GM19023 (cell line): ENCODE measurements around the gene TMEM51.
"Not testable (repeated sequence)": the region's sequence is repeated elsewhere in the genome, so short reads cannot be mapped to it uniquely, and the experiment has no call there.

Experiments
- ATAC-seq: cut with Tn5 transposase; IDR thresholded peaks from one replicate; pipeline ENCODE4 v1.9.1; 2021; ENCODE audit warnings: mild to moderate bottlenecking, moderate library complexity; ENCODE audit not compliant: unreplicated experiment

Gene TMEM51

DNA sequence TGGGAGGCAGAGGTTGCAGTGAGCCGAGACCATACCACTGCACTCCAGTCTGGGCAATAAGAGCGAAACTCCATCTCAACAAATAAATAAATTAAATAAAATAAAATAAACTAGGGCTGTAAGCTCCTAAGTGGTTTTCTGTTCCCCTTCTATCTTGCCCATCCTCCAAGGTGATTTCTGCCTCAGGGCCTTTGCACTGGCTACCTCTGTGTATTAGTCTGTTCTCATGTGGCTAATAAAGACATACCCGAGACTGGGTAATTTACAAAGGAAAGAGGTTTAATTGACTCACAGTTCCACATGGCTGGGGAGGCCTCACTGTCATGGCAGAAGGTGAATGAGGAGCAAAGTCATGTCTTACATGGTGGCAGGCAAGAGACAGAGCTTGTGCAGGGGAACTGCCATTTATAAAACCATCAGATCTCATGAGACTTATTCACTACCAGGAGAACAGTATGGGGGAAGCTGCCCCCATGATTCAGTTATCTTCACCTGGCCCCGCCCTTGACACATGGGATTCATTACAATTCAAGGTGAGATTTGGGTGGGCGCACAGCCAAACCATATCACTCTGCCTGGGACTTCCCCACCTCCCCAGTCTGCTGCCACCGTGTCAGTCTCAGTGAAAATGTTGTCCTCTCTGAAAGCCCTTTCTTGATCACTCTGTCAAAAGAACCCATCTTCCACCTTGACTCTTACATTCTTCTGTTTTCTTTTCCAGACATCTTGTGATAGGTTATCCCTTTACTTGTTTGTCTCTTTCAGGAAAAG lies 22.0 kb downstream of the TMEM51 start:
- not testable (repeated sequence) for ATAC-seq

DNA sequence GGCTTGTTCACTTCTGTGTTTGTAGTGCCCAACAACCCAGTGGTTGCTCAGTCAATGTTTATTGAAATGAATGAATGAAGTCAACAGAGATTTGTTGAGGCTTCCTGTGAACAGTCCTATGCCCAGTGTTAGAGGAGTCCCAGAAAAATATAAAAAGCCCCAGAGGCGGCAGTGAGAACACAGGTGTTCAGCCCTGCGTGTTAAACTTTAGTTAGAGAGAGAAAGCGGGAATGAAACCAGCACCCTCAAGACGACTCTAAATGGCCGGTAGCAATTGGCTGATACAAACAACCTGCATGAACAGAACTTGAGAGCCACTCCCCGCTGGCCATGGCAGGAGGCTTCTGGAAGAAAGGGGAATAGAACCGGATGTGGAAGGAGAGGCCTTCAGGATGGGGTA lies 22.6 kb downstream of the TMEM51 start:
- ATAC-seq = no peak

DNA sequence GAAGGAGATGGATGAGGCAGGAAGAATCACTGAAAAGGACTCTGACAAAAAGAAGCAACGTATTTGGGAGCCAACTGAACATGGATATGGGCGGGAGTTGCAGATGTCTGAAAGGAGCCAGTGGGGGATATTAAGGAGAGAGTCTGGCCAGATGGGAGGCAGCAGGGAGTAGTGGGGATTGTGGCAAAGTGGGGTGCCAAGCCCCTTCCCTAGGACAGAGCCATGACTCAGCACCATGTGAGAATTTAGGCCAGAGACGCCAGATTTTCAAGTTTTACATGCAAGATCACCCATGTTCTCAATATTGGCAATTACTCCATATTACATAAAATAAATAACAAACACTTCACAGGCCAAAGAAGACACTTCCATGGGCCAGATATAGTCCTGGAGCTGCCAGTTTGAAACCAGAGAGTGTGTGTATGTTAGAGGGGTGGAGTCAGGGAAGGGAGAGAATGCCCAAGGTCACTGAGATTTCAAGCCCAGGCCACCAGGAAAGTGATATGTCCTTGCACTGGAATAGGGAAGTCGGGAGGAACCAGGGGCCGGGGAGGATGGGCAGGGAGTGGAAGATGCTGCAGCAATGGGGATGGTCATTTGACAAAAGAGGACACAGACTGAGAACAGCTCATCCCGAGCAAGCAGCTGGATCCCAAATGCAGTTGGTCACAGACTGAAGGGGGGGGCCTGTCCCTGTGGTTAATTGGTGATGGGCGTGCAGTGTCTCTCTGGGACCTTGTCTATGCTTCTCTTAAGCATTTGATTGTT lies 23.5 kb downstream of the TMEM51 start:
- ATAC-seq = no peak

- no peak for ATAC-seq
Observed at GRCh38 chr1:15177710-15178166, 24.2 kb downstream of the TMEM51 start.

- no peak for ATAC-seq
Observed at GRCh38 chr1:15178571-15179484, 25.3 kb downstream of the TMEM51 start.

DNA sequence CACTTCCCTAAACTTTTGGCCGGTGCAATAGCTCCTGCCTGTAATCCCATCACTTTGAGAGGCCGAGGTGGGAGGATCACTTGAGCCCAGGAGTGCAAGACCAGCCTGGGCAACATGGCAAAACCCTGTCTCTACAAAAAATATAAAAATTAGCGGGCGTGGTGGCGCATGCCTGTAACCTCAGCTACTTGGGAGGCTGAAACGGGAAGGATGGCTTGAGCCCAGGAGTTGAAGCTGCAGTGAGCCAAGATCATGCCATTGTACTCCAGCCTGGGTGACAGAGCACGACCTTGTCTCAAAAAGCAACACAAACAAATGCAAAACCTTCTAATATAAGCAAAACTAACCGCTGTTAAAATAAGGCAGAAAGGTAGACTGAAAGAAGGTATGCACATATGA lies 25.9 kb downstream of the TMEM51 start:
- ATAC-seq = no peak

GRCh38 chr1:15180189-15180588 lies 26.6 kb downstream of the TMEM51 start:
- ATAC-seq = no peak

DNA sequence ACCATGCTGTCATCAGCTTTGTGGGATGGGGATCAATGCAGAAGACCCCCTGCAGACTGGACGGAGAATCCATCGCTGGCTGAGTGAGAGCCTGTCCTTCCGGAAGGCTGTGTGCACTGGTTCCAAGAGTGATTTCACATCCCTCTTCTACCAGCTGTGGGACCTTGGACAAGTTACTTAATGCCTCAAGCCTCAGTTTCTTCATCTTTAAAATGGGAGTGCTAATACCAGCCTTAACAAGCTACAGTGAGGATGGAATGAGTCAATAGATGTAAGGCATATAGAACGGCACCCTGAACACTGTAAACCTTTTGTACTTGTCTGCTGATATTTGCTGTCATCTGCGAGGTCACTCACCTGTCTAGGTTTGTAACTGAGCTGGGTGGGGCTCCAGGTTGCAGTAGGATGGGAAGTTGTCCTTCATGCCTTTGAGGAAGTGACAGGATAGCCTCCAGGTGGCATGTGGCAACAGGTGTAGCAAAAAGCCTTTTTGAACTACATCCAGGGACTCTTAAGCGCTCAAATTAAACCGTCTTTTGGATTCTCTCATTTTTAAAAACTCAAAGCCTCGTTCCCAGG lies 27.5 kb downstream of the TMEM51 start:
- ATAC-seq = no peak

GRCh38 chr1:15181564-15181963 lies 28.0 kb downstream of the TMEM51 start:
- no peak for ATAC-seq

GRCh38 chr1:15184436-15185241 lies 31.1 kb downstream of the TMEM51 start:
- no peak for ATAC-seq

DNA sequence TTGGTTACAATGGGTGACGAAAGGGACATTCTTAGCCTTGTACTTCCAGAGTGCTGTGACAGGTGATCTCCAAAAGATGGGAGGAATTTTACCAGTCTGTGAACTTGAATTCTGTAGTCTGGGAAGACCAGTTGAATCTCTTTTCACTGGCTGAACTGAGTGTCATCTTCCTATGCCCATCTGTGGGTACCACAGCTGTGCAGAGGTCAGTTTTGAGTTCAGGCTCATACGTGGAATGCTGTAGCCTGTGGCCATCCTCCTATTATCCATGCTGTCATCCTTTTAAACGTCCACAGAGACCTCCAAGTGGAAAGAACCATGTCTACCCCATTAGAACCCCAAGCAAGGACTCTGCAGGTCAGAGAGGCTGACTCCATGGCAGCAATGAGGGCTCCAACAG lies 32.1 kb downstream of the TMEM51 start:
- no peak for ATAC-seq

DNA sequence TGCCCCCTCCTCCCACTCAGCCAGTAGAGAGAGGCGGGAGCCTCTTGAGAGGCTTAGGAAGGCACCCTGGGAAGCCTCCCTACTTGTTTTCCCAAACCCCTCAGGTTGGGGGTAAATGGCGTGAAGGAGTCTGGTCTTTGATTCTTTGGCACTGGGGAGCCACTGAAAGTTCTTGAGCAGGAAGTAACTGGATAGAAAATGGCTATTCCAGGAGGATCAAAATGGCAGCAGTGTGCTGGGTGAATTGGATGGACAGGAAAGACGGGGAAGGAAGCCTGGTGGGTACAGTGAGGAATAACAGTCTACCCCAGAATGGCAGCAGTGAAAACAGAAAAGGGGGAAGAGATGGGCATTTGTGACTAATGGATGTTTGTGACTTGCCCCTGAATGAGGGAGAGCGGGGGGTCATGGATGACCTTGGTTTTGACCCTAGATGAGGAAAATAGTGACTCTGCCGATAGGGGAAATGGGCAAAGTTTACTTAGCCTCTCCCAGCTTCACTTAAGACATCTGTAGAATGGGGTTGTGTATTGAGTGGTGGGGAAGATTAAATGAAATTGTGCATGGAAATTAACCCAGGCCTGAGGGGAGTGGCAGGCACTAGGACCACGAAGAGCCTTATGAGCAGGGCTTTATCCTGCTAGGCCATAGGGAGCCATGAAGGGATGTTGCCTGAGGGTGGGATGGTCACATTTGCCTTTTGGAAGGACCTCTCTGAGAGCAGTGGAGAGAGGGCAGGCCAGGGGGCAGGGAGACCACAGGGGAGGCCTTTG lies 32.7 kb downstream of the TMEM51 start:
- ATAC-seq = no peak

DNA sequence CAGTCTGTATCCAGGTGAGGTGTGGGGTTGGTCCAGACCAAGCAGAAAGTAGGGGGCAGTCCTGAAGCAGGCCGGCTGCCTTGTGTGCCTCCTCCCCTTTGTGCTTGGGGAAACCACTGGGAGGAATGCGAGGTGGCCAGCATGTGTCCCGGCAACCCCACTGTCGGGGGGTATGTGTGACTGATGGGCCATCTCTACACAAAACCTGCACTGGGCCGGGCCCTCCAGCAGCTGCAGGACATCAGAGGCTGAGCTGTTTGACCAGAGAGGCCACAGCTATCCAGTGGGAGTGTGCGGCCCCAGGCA lies 33.3 kb downstream of the TMEM51 start:
- ATAC-seq = no peak

DNA sequence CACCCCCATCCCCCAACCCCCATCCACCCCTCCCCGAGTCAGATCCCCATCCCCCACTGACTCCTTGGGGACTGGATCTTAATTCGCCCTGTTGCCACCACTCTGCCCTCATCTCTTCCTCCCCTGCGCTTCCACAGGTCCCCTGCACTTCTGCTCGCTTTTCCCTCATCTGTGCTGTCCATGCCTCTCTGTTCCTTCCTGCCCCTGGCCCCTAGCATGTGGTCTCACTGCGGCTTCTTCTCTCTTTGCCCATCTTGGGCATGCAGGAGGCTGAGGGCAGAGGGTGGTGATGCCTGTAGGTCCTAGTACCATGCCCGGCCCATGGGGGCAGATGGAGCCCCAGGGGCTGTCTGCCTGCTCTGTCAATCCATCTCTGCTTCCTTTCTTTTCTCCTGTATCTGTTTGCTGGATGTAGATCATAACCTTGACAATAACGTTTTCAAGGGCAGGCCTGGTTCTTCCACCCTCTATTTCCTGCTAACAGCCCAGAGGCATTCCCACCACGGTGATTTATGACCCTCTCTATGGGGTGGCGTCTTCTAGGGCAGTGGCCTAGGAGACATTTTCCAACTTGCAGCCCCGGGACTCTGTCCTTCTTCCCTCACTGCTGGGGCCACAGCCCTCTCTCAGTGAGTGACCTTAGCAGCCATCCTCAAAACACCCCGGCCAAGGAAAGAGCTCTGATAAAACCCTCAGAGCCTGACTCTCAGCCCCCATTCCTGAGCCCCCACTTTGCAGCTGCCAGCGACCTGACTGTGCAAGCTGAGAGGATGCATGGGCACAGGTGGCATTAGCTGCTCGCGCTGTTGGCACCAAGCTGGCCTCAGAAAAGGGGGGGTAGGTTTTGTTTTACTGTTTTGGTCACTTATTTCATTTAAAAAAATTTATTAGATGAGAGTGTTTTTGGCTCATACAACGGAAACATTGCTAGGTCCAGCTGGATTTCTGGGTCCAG lies 33.9 kb downstream of the TMEM51 start:
- no peak for ATAC-seq

DNA sequence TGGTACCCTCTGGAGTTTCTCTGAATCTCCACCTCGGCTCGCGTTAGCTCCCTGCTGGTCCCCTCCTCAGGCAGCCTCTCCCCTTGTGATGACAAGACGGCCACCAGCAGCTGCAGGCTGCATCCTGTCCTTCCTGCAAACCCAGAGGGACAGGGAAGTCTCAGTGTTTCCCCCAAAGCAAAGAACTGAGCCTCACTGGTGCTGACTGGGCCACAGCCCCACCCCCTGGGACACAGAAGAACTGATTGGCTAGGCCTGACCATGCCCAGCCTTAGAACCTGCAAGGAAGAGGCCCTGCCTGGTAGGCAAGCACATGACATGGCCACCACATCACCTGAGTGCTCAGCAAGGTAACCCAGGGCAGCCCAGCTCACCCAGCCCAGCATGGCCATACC lies 34.6 kb downstream of the TMEM51 start:
- ATAC-seq = no peak

DNA sequence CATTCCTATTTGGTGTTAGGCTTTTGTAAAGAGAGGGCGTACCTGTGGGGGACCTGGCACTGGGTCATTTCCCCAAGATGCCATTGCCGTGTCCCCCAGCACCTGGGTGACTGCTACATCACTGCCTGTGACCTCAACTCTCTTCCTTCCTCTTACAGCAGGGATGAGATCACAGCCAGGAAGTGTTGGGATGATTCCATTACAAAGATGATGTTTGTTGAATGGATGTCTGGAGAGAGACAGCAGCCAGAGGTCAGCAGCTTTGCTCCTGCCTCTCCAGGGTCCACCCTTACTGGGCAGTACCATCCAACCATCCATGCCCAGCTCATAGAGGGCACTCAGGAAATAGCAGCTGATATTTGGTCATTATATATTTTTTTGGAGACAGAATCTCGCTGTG lies 35.1 kb downstream of the TMEM51 start:
- ATAC-seq = no peak

- no peak for ATAC-seq
Observed at GRCh38 chr1:15189692-15190370, 36.3 kb downstream of the TMEM51 start.

DNA sequence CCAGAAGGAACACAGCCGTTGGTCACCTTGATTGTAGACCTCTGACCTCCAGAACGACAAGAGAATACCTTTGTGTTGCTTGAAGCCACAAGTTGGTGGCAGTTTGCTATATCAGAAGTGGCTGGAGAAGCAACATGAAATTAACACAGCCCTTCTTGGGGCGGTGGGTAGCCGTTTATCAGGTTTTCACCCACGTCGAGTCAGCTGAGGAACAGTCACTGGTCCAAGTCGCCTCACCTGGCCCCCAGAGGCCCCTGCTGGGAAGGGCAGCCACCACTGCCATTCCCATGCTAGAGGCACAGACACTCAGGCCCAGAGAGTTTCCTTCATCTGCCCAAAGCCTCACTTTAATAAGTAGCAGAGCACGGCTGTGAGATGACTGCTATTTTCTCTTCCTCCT lies 37.7 kb downstream of the TMEM51 start:
- ATAC-seq = no peak
